PC-9 (cell line): ENCODE measurements around the gene RGS7. TPM values are rescaled to one million over a fixed set of nuclear protein-coding genes. Genes with fewer than 3 reads are reported as not detected.

ENCODE experiments used
- BruUV-seq: library from RNA; stranded (reverse); fragments of 400-500 nt; replicated peaks from 2 replicates; lab custom pipeline; 2021; lab: Mats Ljungman, UMichigan
- CTCF ChIA-PET: fragments of 300-600 bp; sonication (Branson Sonifier 250); formaldehyde crosslinking; loops from one replicate; lab custom pipeline; 2022; ENCODE audit warnings: antibody characterized with exemption; lab: Charles Lee
- POLR2A ChIA-PET: fragments of 300-600 bp; sonication (Branson Sonifier 250); formaldehyde crosslinking; loops from one replicate; lab custom pipeline; 2022; ENCODE audit warnings: antibody characterized with exemption; ENCODE audit not compliant: unreplicated experiment; lab: Charles Lee
- DNase-seq, 2 experiments: peaks; one replicate each; pipeline versions ENCODE4 v3.0.0 to v3.0.0-alpha.2; 2015 to 2022; ENCODE audit warnings: mixed read lengths in 1 of 2
- H2AFZ ChIP-seq: fragments of 200-600 bp; sonication (generic); 2 replicates; pipeline ENCODE4 v1.8.1; 2017; ENCODE audit warnings: antibody characterized with exemption
- H3F3A ChIP-seq: fragments of 200-600 bp; sonication (generic); 2 replicates; pipeline ENCODE4 v1.8.1; 2017; ENCODE audit warnings: antibody characterized with exemption, mild to moderate bottlenecking, low read depth; ENCODE audit not compliant: insufficient read depth
- H3K27ac ChIP-seq: fragments of 200-600 bp; sonication (generic); 2 replicates; pipeline ENCODE4 v1.6.1; 2016; ENCODE audit warnings: mixed run types
- H3K27me3 ChIP-seq: fragments of 200-600 bp; sonication (generic); 2 replicates; pipeline ENCODE4 v1.6.1; 2016; ENCODE audit warnings: low read depth, mixed run types; ENCODE audit not compliant: insufficient read depth
- H3K36me3 ChIP-seq: fragments of 200-600 bp; sonication (generic); 2 replicates; pipeline ENCODE4 v1.6.1; 2016; ENCODE audit warnings: low read depth, mixed run types
- H3K4me1 ChIP-seq: fragments of 200-600 bp; sonication (generic); replicated peaks from 2 replicates; pipeline ENCODE4 v1.6.1; 2016; ENCODE audit warnings: mixed run types; ENCODE audit not compliant: insufficient read depth
- H3K4me2 ChIP-seq: fragments of 200-600 bp; sonication (generic); 2 replicates; pipeline ENCODE4 v1.6.1; 2017; ENCODE audit warnings: mixed run types
- H3K4me3 ChIP-seq: fragments of 200-600 bp; sonication (generic); 2 replicates; pipeline ENCODE4 v1.6.1; 2016; ENCODE audit warnings: mixed run types
- H3K79me2 ChIP-seq: fragments of 200-600 bp; sonication (generic); 2 replicates; pipeline ENCODE4 v1.6.1; 2017; ENCODE audit warnings: low read depth, mixed run types
- H3K9me2 ChIP-seq: fragments of 200-600 bp; sonication (generic); 2 replicates; pipeline ENCODE4 v1.8.1; 2017; ENCODE audit warnings: mild to moderate bottlenecking; ENCODE audit not compliant: insufficient read depth
- H3K9me3 ChIP-seq: fragments of 200-600 bp; sonication (generic); 2 replicates; pipeline ENCODE4 v1.8.1; 2016; ENCODE audit warnings: low read depth; ENCODE audit not compliant: insufficient read depth
- H4K20me1 ChIP-seq: fragments of 200-600 bp; sonication (generic); 2 replicates; pipeline ENCODE4 v1.8.1; 2017; ENCODE audit not compliant: insufficient read depth
- CTCF ChIP-seq: fragments of 200-600 bp; sonication (generic); conservative IDR thresholded peaks from 2 replicates; pipeline ENCODE4 v1.6.1; 2017; ENCODE audit warnings: mixed run types, antibody characterized with exemption, mild to moderate bottlenecking, moderate library complexity
- EZH2 ChIP-seq: fragments of 200-600 bp; sonication (generic); IDR thresholded peaks from 2 replicates; pipeline ENCODE4 v1.8.0; 2017; ENCODE audit warnings: antibody characterized with exemption, low read depth
- intact Hi-C: fragments of 100-400 bp; cut with micrococcal nuclease; formaldehyde crosslinking; loops from one replicate; pipeline ENCODE4 v1.10.0; 2022; ENCODE audit not compliant: unreplicated experiment
- total RNA-seq: library from RNA; stranded (reverse); gene quantifications from 2 replicates; pipeline ENCODE4 v1.2.3, GENCODE V29; 2021

The RGS7 gene
- total RNA-seq, 1 experiment from 2014 or later = 5.8 TPM

GRCh38 chr1:241240069-241240468 lies 116.9 kb downstream of the RGS7 start:
- CTCF ChIA-PET = no interaction called here
- H3K4me2 ChIP-seq = no peak overlapping the region
- H3K27ac ChIP-seq = no peak overlapping the region
- no peaks in the 10 kb centered on the region; the same call in 1 of the 2 replicates for H3K9me3 ChIP-seq
- H3K27me3 ChIP-seq = peaks cover 14% of the 10 kb centered on the region; the same call in 1 of the 2 replicates
- H3K79me2 ChIP-seq = no peaks in the 10 kb centered on the region
- H3K4me1 ChIP-seq = no peaks in the 10 kb centered on the region
- BruUV-seq = no TSS peak
- intact Hi-C loops = no loop called here
- no peak overlapping the region for H3K4me3 ChIP-seq
- DNase-seq = no peak
- H2AFZ ChIP-seq = no peak overlapping the region
- no peaks in the 10 kb centered on the region for H4K20me1 ChIP-seq
- no peaks in the 10 kb centered on the region for H3F3A ChIP-seq
- no peaks in the 10 kb centered on the region for H3K36me3 ChIP-seq
- no peaks in the 10 kb centered on the region for H3K9me2 ChIP-seq
- POLR2A ChIA-PET = no interaction called here
- no peak for TF ChIP-seq EZH2
- TF ChIP-seq CTCF = no peak

- BruUV-seq = no TSS peak
- peaks cover 17% of the 10 kb centered on the region; the same call in 1 of the 2 replicates for H3K27me3 ChIP-seq
- intact Hi-C loops = no loop called here
These were observed 119.1 kb downstream of the RGS7 start for GRCh38 chr1:241237873-241238272.

GRCh38 chr1:241235256-241235897 lies 121.6 kb downstream of the RGS7 start:
- no TSS peak for BruUV-seq
- no peak for DNase-seq
- Histone ChIP-seq H3K4me1 (no peaks in the 10 kb centered on the region), H3K27me3 (peaks cover 22% of the 10 kb centered on the region; the same call in 1 of the 2 replicates), H3K4me2 (no peak overlapping the region), H3K36me3 (no peaks in the 10 kb centered on the region), H3K79me2 (no peaks in the 10 kb centered on the region), H4K20me1 (no peaks in the 10 kb centered on the region), H2AFZ (no peak overlapping the region), H3K4me3 (no peak overlapping the region), H3K9me2 (no peaks in the 10 kb centered on the region), H3K27ac (no peak overlapping the region), H3K9me3 (no peaks in the 10 kb centered on the region; the same call in 1 of the 2 replicates), H3F3A (no peaks in the 10 kb centered on the region)
- TF ChIP-seq EZH2 (no peak), CTCF (no peak)
- intact Hi-C loops = no loop called here
- ChIA-PET CTCF (no interaction called here), POLR2A (no interaction called here)

More at GRCh38 chr1:241237873-241238272, 119.1 kb downstream of the RGS7 start:
- H3K4me1 ChIP-seq = no peaks in the 10 kb centered on the region
- ChIA-PET CTCF (no interaction called here), POLR2A (no interaction called here)
- H3K4me3 ChIP-seq = no peak overlapping the region
- no peaks in the 10 kb centered on the region; the same call in 1 of the 2 replicates for H3K9me3 ChIP-seq
- H4K20me1 ChIP-seq = no peaks in the 10 kb centered on the region
- H3K4me2 ChIP-seq = no peak overlapping the region
- TF ChIP-seq EZH2 (no peak), CTCF (no peak)
- no peaks in the 10 kb centered on the region for H3K9me2 ChIP-seq
- H3K27ac ChIP-seq = no peak overlapping the region
- no peak for DNase-seq
- no peaks in the 10 kb centered on the region for H3F3A ChIP-seq
- no peaks in the 10 kb centered on the region for H3K36me3 ChIP-seq
- H3K79me2 ChIP-seq = no peaks in the 10 kb centered on the region
- no peak overlapping the region for H2AFZ ChIP-seq
